ENCODE measurements around the gene PGBD5. TPM values are rescaled to one million over a fixed set of nuclear protein-coding genes. Genes with fewer than 3 reads are reported as not detected.

The PGBD5 gene
- total and polyA plus RNA-seq, 2 of the 13 experiments (the other 11 are each of a cell fraction or from before 2014, with no cell fraction given) = 0.04 to 0.13 TPM

DNA sequence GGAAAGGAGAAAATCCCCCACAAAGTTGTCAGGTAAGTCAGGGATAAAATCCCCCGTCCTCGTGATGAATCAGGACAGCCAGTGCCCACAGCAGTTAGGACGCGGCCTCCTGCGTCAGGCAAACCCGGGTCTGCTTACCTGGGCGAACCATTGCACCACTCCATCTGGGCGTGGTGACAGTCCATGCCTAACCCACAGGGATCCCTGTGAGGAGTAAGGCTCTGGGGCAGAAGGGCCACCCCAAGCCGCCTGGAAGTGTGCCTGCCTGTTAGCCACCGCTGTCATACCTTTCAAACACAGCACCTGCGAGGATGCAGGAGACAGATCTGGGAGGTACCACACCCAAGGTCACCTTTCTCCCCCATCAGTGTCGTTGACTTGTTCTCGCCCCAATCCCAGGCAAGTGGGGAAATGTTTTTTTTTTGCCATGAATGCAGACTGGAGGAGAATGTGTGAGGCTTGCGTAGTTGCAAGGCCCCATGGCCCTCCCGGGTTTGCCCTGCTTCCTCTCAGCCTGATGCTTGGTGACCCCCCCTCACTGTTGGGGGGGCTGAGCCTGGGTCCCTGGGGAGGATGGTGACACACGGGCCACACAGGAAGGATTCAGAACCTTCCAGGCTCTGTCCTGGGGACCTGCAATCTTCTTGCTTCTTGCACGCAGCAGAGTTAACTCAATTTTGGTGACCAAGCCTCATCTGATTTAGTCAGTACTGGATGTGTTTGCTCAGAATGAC, 107.0 kb downstream of the PGBD5 start (continued):
- TF ChIP-seq, protein P1, sequence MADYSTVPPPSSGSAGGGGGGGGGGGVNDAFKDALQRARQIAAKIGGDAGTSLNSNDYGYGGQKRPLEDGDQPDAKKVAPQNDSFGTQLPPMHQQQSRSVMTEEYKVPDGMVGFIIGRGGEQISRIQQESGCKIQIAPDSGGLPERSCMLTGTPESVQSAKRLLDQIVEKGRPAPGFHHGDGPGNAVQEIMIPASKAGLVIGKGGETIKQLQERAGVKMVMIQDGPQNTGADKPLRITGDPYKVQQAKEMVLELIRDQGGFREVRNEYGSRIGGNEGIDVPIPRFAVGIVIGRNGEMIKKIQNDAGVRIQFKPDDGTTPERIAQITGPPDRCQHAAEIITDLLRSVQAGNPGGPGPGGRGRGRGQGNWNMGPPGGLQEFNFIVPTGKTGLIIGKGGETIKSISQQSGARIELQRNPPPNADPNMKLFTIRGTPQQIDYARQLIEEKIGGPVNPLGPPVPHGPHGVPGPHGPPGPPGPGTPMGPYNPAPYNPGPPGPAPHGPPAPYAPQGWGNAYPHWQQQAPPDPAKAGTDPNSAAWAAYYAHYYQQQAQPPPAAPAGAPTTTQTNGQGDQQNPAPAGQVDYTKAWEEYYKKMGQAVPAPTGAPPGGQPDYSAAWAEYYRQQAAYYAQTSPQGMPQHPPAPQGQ (CRISPR knock-in tag; IDR thresholded peaks at IDR 0.05; ENCODE audit: borderline replicate concordance) = no peak
- TF ChIP-seq PREB (CRISPR knock-in tag; IDR thresholded peaks at IDR 0.05) = no peak

- POLR2A ChIA-PET = no interaction called here
- no TSS peak for BruUV-seq (replicated peaks)
- CTCF ChIA-PET (ENCODE audit: low intra/inter-chr PET ratio, low total read pairs) = no interaction called here
- no peaks in the 10 kb centered on the region for H3K4me1 ChIP-seq (ENCODE audit: insufficient read depth, low read length)
- no peak overlapping the region for H3K4me2 ChIP-seq (ENCODE audit: low read depth, low read length)
- H3K9ac ChIP-seq (ENCODE audit: insufficient read depth, low read depth, low read length) = no peak overlapping the region
- no peaks in the 10 kb centered on the region for H3K79me2 ChIP-seq (ENCODE audit: insufficient read depth, low read length)
- H2AFZ ChIP-seq (ENCODE audit: low read length) = no peak overlapping the region
- H3K4me3 ChIP-seq (replicated peaks in 1 of 3; ENCODE audit: insufficient read depth in 1 of 3, low read depth in 2 of 3, low read length in 3 of 3) = no peak overlapping the region
- no peaks in the 10 kb centered on the region for H3K9me3 ChIP-seq (ENCODE audit: low read length)
- ATAC-seq = peak; percentile 71
- WGBS (ENCODE audit: low lambda C conversion rate) = 38% methylated on average over 20 of the region's 23 CpGs
- intact Hi-C loops (cut with micrococcal nuclease; ENCODE audit: unreplicated experiment) (no loop called here), in situ Hi-C loops (cut with HindIII; ENCODE audit: extremely low pct_ligation_motif_present, low pct_unique_long_range_greater_than_20kb) (loop anchor here (10.0 kb wide), 1 partner anchor 343 kb away; no protein-coding TSS in a partner anchor)
- H4K20me1 ChIP-seq (ENCODE audit: insufficient read depth, low read length) = no peaks in the 10 kb centered on the region
- peaks cover 2 to 11% of the 10 kb centered on the region in 2 experiments; a peak in 3 of 5 replicates for H3K27me3 ChIP-seq (ENCODE audit: control insufficient read depth in 1 of 2, insufficient read depth in 2 of 2, low read length in 2 of 2)
- TF ChIP-seq NONO (IDR thresholded peaks at IDR 0.05) (no peak), NONO (CRISPR knock-in tag; conservative IDR thresholded peaks at IDR 0.05) (no peak), U2AF2 (IDR thresholded peaks at IDR 0.05; ENCODE audit: low read depth, low read length) (no peak), SP140L (CRISPR knock-in tag; IDR thresholded peaks at IDR 0.05; ENCODE audit: borderline replicate concordance) (no peak), PITX1 (CRISPR knock-in tag; IDR thresholded peaks at IDR 0.05) (0 out of 2 replicates have a peak, but pooled peaks have one; percentile 16)
- peak; percentile 50 for DNase-seq (ENCODE audit: low spot score)
- no peaks in the 10 kb centered on the region for H3K36me3 ChIP-seq (replicated peaks in 1 of 2; ENCODE audit: control insufficient read depth in 1 of 2, insufficient read depth in 2 of 2, low read length in 2 of 2)
- no peak for FAIRE-seq
- no peak overlapping the region for H3K27ac ChIP-seq (ENCODE audit: extremely low read length, insufficient read depth, low read length)
Observed at GRCh38 chr1:230317823-230318819, 108.0 kb downstream of the PGBD5 start.
